Measurements from ENCODE around the gene CFAP61. TPM values are rescaled to one million over a fixed set of nuclear protein-coding genes. Genes with fewer than 3 reads are reported as not detected.

CFAP61 gene
- total and polyA plus RNA-seq, 2 donors: 0.23 to 0.24 TPM

DNA sequence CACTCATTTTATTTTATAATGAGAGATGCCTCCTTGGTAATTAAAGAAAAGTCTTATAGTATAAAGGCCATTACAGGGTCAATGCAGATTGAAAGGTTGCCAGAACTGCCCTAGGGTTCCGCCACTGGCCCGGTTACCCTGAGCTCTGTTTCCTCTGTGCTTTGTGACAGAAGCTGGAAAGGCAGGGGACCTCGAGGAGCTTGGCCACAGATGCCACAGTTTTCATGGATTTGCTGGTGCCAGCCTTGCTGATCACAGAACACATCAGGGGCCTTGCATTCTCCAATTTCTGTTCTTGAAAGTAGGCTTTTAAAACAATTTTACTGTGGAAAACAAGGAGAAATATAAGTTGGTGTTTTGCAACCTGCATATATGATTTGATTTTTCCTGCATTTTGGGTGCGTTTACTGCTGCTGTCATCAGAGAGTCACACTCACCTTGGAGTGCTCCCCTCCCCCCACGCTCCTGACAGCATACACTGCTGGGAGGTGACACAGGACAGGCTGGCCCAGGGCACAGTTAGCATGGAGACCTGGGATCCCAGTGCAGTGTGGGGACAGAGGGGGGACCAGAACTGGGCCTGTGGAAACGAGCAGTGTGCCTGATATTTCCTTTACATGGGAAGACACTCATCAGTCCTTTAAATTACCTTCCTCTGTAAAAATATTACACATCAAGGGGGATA is 142.8 kb downstream of the CFAP61 start:
- no peak overlapping the region for H3K4me3 ChIP-seq (ENCODE audit: low read length in 2 of 2)
- no peaks in the 10 kb centered on the region for H3K36me3 ChIP-seq (ENCODE audit: control insufficient read depth in 2 of 2, insufficient read depth in 2 of 2, low read length in 1 of 2)
- no peak overlapping the region for H3K27ac ChIP-seq (ENCODE audit: low read depth in 1 of 2, low read length in 1 of 2)
- 86% methylated on average over 6 of the region's 6 CpGs for WGBS
- H3K27me3 ChIP-seq (ENCODE audit: control insufficient read depth in 2 of 2, insufficient read depth in 1 of 2, low read length in 1 of 2): peaks cover 0 to 2% of the 10 kb centered on the region in 2 donors
- no peaks in the 10 kb centered on the region for H3K4me1 ChIP-seq (ENCODE audit: control insufficient read depth in 2 of 2, insufficient read depth in 2 of 2, low read length in 2 of 2)
- DNase-seq (ENCODE audit: low read depth in 6 of 9, low spot score in 9 of 9): no peak
- no peaks in the 10 kb centered on the region for H3K9me3 ChIP-seq (ENCODE audit: control insufficient read depth in 2 of 2, insufficient read depth in 1 of 2, low read length in 1 of 2)

DNA sequence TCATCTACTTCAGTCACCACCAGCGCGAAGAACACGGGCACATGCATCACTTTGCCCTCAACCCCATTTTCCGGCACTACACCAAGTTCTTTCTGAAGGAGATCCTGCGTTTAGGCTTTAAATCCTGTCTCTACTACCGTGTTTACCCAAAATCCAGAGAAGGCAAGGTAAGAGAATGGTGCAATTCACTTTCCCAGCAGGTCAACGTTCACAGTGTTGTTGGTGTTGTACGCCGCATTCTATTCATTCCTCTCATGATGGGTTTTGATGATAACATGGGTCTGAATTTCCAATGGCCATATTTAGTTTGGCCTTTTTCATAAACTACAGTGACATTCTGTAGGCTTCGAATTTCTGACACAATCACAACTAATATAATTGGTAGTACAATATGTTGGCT is 144.3 kb downstream of the CFAP61 start:
- no peaks in the 10 kb centered on the region for H3K9me3 ChIP-seq (ENCODE audit: control insufficient read depth in 2 of 2, insufficient read depth in 1 of 2, low read length in 1 of 2)
- no peaks in the 10 kb centered on the region for H3K36me3 ChIP-seq (ENCODE audit: control insufficient read depth in 2 of 2, insufficient read depth in 2 of 2, low read length in 1 of 2)
- H3K27ac ChIP-seq (ENCODE audit: low read depth in 1 of 2, low read length in 1 of 2): no peak overlapping the region
- peaks cover 0 to 2% of the 10 kb centered on the region in 2 donors for H3K27me3 ChIP-seq (ENCODE audit: control insufficient read depth in 2 of 2, insufficient read depth in 1 of 2, low read length in 1 of 2)
- no peak overlapping the region for H3K4me3 ChIP-seq (ENCODE audit: low read length in 2 of 2)
- 95% methylated on average over 10 of the region's 10 CpGs for WGBS
- DNase-seq (ENCODE audit: low read depth in 6 of 9, low spot score in 9 of 9): no peak
- H3K4me1 ChIP-seq (ENCODE audit: control insufficient read depth in 2 of 2, insufficient read depth in 2 of 2, low read length in 2 of 2): no peaks in the 10 kb centered on the region

DNA sequence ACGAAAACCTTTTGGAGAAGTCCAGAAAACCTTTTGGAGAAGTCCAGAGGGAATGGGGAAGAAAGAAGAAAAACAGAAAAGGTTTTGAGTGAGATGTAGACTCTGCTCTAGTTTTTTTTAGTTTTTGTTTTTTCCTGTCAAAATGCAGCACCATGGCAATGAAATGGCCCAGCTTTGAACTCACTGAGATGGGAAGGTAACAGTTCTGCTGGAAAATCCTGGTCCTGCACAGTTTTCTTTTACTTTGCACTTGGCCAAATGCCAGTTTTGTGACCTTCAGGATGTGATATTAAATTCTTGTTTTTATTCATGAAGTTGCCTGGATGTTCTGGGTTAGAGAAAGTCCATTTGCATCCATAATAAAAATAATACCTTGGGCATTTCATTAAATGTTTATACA is 145.7 kb downstream of the CFAP61 start:
- 99% methylated on average over 1 of the region's 1 CpG for WGBS
- H3K9me3 ChIP-seq (ENCODE audit: control insufficient read depth in 2 of 2, insufficient read depth in 1 of 2, low read length in 1 of 2): no peaks in the 10 kb centered on the region
- no peak for DNase-seq (ENCODE audit: low read depth in 6 of 9, low spot score in 9 of 9)
- no peak overlapping the region for H3K27ac ChIP-seq (ENCODE audit: low read depth in 1 of 2, low read length in 1 of 2)
- no peaks in the 10 kb centered on the region for H3K4me1 ChIP-seq (ENCODE audit: control insufficient read depth in 2 of 2, insufficient read depth in 2 of 2, low read length in 2 of 2)
- no peaks in the 10 kb centered on the region for H3K36me3 ChIP-seq (ENCODE audit: control insufficient read depth in 2 of 2, insufficient read depth in 2 of 2, low read length in 1 of 2)
- H3K27me3 ChIP-seq (ENCODE audit: control insufficient read depth in 2 of 2, insufficient read depth in 1 of 2, low read length in 1 of 2): peaks cover 0 to 2% of the 10 kb centered on the region in 2 donors
- H3K4me3 ChIP-seq (ENCODE audit: low read length in 2 of 2): no peak overlapping the region

DNA sequence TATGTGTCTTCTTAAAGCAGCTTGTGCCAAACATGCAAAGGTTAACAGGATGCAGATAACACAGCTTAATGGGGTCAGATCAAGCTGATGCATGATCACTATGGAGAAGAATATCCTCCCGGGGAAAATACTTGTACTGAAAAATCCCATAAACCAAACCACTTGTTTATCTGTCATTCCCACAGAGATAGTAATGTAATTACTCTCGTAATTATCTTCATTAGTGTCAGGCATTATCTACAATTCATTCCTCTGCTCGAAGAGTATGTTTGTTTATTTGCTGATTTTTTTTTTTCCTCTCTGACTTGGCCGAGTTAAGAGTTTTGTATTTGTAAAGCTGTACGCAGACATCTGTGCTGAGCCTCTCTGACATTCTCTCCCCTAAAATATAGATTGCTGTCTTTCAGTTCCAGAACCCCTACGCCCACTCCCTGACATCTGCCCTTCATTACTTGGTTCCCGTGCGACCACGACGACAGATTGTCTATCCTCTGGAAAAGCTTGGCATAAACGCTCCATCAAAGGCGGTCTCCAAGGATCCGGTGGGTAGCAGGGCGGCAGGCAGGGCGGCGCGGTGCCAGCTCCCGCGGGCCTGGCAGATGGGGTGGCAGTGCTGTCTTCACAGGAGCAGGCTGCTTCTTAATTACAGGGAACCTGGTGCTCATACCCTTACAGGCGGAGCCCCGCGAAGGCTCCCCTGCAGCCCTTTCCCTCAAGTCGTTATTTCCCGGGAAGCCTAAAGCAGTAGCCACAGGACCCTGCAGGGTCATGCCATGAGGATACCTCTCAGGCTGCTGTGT is 147.2 kb downstream of the CFAP61 start:
- peaks cover 0 to 2% of the 10 kb centered on the region in 2 donors for H3K27me3 ChIP-seq (ENCODE audit: control insufficient read depth in 2 of 2, insufficient read depth in 1 of 2, low read length in 1 of 2)
- H3K4me3 ChIP-seq (ENCODE audit: low read length in 2 of 2): no peak overlapping the region
- H3K4me1 ChIP-seq (ENCODE audit: control insufficient read depth in 2 of 2, insufficient read depth in 2 of 2, low read length in 2 of 2): no peaks in the 10 kb centered on the region
- WGBS: 92% methylated on average over 24 of the region's 24 CpGs
- H3K36me3 ChIP-seq (ENCODE audit: control insufficient read depth in 2 of 2, insufficient read depth in 2 of 2, low read length in 1 of 2): no peaks in the 10 kb centered on the region
- no peak for DNase-seq (ENCODE audit: low read depth in 6 of 9, low spot score in 9 of 9)
- H3K9me3 ChIP-seq (ENCODE audit: control insufficient read depth in 2 of 2, insufficient read depth in 1 of 2, low read length in 1 of 2): no peaks in the 10 kb centered on the region
- no peak overlapping the region for H3K27ac ChIP-seq (ENCODE audit: low read depth in 1 of 2, low read length in 1 of 2)

DNA sequence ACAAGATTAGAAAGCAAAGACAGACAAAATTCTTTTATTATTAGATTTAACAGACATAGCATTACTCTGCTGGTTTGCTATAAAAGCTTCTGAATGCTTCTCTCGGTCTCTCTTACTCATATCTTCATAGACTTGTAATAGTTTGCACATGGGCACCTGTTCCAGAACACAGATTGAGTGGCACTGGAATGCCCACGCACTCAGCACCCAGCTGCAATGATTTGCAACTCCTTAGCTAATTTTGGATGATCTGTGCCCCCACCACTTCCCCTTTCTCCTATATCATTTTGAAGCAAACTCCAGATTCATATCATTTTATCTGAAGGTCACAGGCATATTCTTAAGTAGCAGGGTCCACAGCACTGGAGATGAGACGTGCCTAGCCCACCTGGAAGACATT is 148.8 kb downstream of the CFAP61 start:
- Histone ChIP-seq H3K27me3 (ENCODE audit: control insufficient read depth in 2 of 2, insufficient read depth in 1 of 2, low read length in 1 of 2) (peaks cover 0 to 2% of the 10 kb centered on the region in 2 donors), H3K9me3 (ENCODE audit: control insufficient read depth in 2 of 2, insufficient read depth in 1 of 2, low read length in 1 of 2) (no peaks in the 10 kb centered on the region), H3K36me3 (ENCODE audit: control insufficient read depth in 2 of 2, insufficient read depth in 2 of 2, low read length in 1 of 2) (no peaks in the 10 kb centered on the region), H3K27ac (ENCODE audit: low read depth in 1 of 2, low read length in 1 of 2) (no peak overlapping the region), H3K4me3 (ENCODE audit: low read length in 2 of 2) (no peak overlapping the region), H3K4me1 (ENCODE audit: control insufficient read depth in 2 of 2, insufficient read depth in 2 of 2, low read length in 2 of 2) (no peaks in the 10 kb centered on the region)
- 20% methylated on average over 3 of the region's 3 CpGs for WGBS
- DNase-seq (ENCODE audit: low read depth in 6 of 9, low spot score in 9 of 9): no peak

DNA sequence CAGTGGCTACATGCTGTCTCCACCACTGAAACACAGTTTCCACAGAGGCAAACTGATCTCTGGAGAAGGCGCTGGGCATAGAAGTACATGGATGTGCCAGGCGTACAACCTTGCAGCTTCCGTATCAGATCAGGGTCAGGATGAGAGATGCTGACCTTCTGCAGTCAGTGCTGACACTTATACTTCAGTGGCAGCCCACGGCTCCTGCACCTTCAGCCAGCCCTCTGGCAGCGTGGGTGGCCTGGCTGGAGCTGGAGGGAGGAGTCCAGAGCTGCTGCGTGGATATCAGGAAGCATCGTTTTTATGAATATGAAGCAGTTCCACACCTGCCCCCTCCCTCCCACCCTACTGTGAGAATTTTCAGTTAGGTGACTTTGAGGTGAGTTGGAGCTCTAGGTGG is 149.3 kb downstream of the CFAP61 start:
- Histone ChIP-seq H3K27me3 (ENCODE audit: control insufficient read depth in 2 of 2, insufficient read depth in 1 of 2, low read length in 1 of 2) (peaks cover 0 to 2% of the 10 kb centered on the region in 2 donors), H3K4me1 (ENCODE audit: control insufficient read depth in 2 of 2, insufficient read depth in 2 of 2, low read length in 2 of 2) (no peaks in the 10 kb centered on the region), H3K9me3 (ENCODE audit: control insufficient read depth in 2 of 2, insufficient read depth in 1 of 2, low read length in 1 of 2) (no peaks in the 10 kb centered on the region), H3K36me3 (ENCODE audit: control insufficient read depth in 2 of 2, insufficient read depth in 2 of 2, low read length in 1 of 2) (no peaks in the 10 kb centered on the region), H3K4me3 (ENCODE audit: low read length in 2 of 2) (no peak overlapping the region), H3K27ac (ENCODE audit: low read depth in 1 of 2, low read length in 1 of 2) (no peak overlapping the region)
- WGBS: 78% methylated on average over 7 of the region's 7 CpGs
- DNase-seq (ENCODE audit: low read depth in 6 of 9, low spot score in 9 of 9): no peak

DNA sequence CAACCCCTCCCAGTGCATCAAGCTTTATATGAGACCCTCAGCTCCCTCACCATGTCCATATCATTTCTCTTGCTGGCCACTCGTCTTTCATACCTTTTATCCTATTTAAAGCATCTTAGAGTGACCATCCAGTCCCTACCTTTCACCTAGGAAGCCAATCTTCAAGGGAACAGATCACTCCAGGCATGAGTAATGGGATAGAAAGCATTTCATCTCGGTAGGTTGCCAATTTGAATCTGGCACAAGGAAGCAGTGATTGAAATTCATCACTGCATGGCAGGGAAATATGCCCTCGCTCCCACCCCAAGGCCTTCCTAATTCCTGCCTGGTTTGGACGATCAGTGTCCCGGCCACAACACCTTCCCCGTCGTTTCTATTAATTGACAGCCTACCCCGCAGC is 150.4 kb downstream of the CFAP61 start:
- DNase-seq (ENCODE audit: low read depth in 6 of 9, low spot score in 9 of 9): no peak
- peaks cover 0 to 4% of the 10 kb centered on the region in 2 donors for H3K27me3 ChIP-seq (ENCODE audit: control insufficient read depth in 2 of 2, insufficient read depth in 1 of 2, low read length in 1 of 2)
- H3K4me3 ChIP-seq (ENCODE audit: low read length in 2 of 2): no peak overlapping the region
- no peaks in the 10 kb centered on the region for H3K36me3 ChIP-seq (ENCODE audit: control insufficient read depth in 2 of 2, insufficient read depth in 2 of 2, low read length in 1 of 2)
- H3K9me3 ChIP-seq (ENCODE audit: control insufficient read depth in 2 of 2, insufficient read depth in 1 of 2, low read length in 1 of 2): no peaks in the 10 kb centered on the region
- no peak overlapping the region for H3K27ac ChIP-seq (ENCODE audit: low read depth in 1 of 2, low read length in 1 of 2)
- WGBS: 81% methylated on average over 8 of the region's 8 CpGs
- no peaks in the 10 kb centered on the region for H3K4me1 ChIP-seq (ENCODE audit: control insufficient read depth in 2 of 2, insufficient read depth in 2 of 2, low read length in 2 of 2)

DNA sequence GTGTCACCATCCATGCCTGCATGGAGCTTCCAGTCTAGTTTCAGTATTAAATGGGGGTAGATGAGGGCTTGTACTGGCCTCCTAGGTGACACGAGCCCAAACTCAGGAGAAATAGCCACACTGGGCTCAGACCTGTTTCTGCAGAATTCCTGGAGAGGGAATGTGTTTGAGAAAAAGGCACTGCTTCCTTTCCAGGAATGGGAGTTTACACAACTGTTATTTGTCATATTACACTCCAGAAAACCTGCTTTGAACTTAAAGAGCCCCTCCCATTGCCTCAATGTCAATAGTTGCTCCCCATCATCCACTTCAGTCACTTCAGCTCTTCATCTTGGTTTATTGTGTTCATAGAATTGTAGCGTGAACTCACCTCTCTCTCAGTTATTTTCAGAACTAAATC is 151.5 kb downstream of the CFAP61 start:
- peaks cover 0 to 4% of the 10 kb centered on the region in 2 donors for H3K27me3 ChIP-seq (ENCODE audit: control insufficient read depth in 2 of 2, insufficient read depth in 1 of 2, low read length in 1 of 2)
- H3K27ac ChIP-seq (ENCODE audit: low read depth in 1 of 2, low read length in 1 of 2): no peak overlapping the region
- no peaks in the 10 kb centered on the region for H3K9me3 ChIP-seq (ENCODE audit: control insufficient read depth in 2 of 2, insufficient read depth in 1 of 2, low read length in 1 of 2)
- H3K4me1 ChIP-seq (ENCODE audit: control insufficient read depth in 2 of 2, insufficient read depth in 2 of 2, low read length in 2 of 2): no peaks in the 10 kb centered on the region
- no peaks in the 10 kb centered on the region for H3K36me3 ChIP-seq (ENCODE audit: control insufficient read depth in 2 of 2, insufficient read depth in 2 of 2, low read length in 1 of 2)
- DNase-seq (ENCODE audit: low read depth in 6 of 9, low spot score in 9 of 9): no peak
- WGBS: 89% methylated on average over 2 of the region's 2 CpGs
- no peak overlapping the region for H3K4me3 ChIP-seq (ENCODE audit: low read length in 2 of 2)

DNA sequence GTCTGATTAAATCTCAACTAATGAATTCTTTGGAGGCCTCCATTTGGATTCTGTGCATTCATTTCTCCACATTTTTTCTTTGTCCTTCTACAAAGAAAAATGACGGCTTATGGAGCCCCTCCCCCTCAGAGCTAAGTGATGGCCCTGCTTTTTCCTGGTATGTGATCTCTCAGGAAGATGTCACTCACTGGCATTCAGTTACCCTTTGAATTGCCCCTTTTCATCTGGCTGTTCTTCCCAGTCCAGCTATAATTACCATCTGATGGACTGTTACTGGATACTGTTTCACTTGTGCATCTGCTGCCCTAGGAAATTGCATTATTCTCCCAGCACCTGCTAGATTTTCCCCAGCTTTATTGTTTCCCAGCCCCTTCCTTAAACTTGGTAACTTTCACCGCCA is 151.9 kb downstream of the CFAP61 start:
- H3K9me3 ChIP-seq (ENCODE audit: control insufficient read depth in 2 of 2, insufficient read depth in 1 of 2, low read length in 1 of 2): no peaks in the 10 kb centered on the region
- no peaks in the 10 kb centered on the region for H3K4me1 ChIP-seq (ENCODE audit: control insufficient read depth in 2 of 2, insufficient read depth in 2 of 2, low read length in 2 of 2)
- no peak overlapping the region for H3K4me3 ChIP-seq (ENCODE audit: low read length in 2 of 2)
- no peaks in the 10 kb centered on the region for H3K36me3 ChIP-seq (ENCODE audit: control insufficient read depth in 2 of 2, insufficient read depth in 2 of 2, low read length in 1 of 2)
- peaks cover 0 to 4% of the 10 kb centered on the region in 2 donors for H3K27me3 ChIP-seq (ENCODE audit: control insufficient read depth in 2 of 2, insufficient read depth in 1 of 2, low read length in 1 of 2)
- H3K27ac ChIP-seq (ENCODE audit: low read depth in 1 of 2, low read length in 1 of 2): no peak overlapping the region
- 47% methylated on average over 2 of the region's 2 CpGs for WGBS
- DNase-seq (ENCODE audit: low read depth in 6 of 9, low spot score in 9 of 9): no peak
